ENCODE results near the gene SLC6A1. TPM values are rescaled to one million over a fixed set of nuclear protein-coding genes. Genes with fewer than 3 reads are reported as not detected.
A peak's percentile ranks its signal among the peaks of the same experiment; 100 is the strongest.

The SLC6A1 gene
- total and polyA plus RNA-seq, 4 donors: 16.0 to 71.9 (median 33.8) TPM

- no peak overlapping the region for H3K4me3 ChIP-seq (ENCODE audit: low read depth in 1 of 3, low read length in 3 of 3)
- peak overlapping the region in 1 of 2 donors; percentile 34 for H3K27ac ChIP-seq (ENCODE audit: low read depth in 1 of 2, low read length in 2 of 2)
- H3K9ac ChIP-seq (ENCODE audit: low read depth in 1 of 2, low read length in 2 of 2): no peak overlapping the region
- DNase-seq (ENCODE audit: low spot score): no peak
- 60% methylated on average over 4 of the region's 4 CpGs for WGBS
- TF ChIP-seq REST (IDR thresholded peaks at IDR 0.05) (peak; percentile 47), ATF3 (IDR thresholded peaks at IDR 0.05) (no peak), RAD21 (IDR thresholded peaks at IDR 0.05) (peak; percentile 5 to 16), JUND (IDR thresholded peaks at IDR 0.05) (peak in 1 of 2 donors; percentile 58), YY1 (IDR thresholded peaks at IDR 0.05) (peak; percentile 50), ZBTB33 (IDR thresholded peaks at IDR 0.05) (no peak), MAX (IDR thresholded peaks at IDR 0.05) (peak; percentile 51), FOXA2 (IDR thresholded peaks at IDR 0.05) (no peak), GABPA (IDR thresholded peaks at IDR 0.05 in 1 of 2, conservative IDR thresholded peaks at IDR 0.05 in 1 of 2) (no peak), EGR1 (IDR thresholded peaks at IDR 0.05; ENCODE audit: low read depth in 2 of 2) (no peak), SP1 (IDR thresholded peaks at IDR 0.05) (peak; percentile 51), RXRA (IDR thresholded peaks at IDR 0.05) (peak; percentile 87 to 91), TAF1 (conservative IDR thresholded peaks at IDR 0.05) (no peak), HNF4G (IDR thresholded peaks at IDR 0.05) (peak; percentile 71), HNF4A (conservative IDR thresholded peaks at IDR 0.05) (peak; percentile 93 to 95)
- peaks cover 6 to 45% (median 39%) of the 10 kb centered on the region in 4 donors for H3K4me1 ChIP-seq (ENCODE audit: control insufficient read depth in 4 of 4, insufficient read depth in 4 of 4, low read length in 3 of 4)
- no peaks in the 10 kb centered on the region for H3K9me3 ChIP-seq (ENCODE audit: control insufficient read depth in 4 of 4, low read length in 3 of 4)
- H3K27me3 ChIP-seq (ENCODE audit: control insufficient read depth in 4 of 4, insufficient read depth in 4 of 4, low read length in 3 of 4): no peaks in the 10 kb centered on the region
- H3K36me3 ChIP-seq (ENCODE audit: control insufficient read depth in 4 of 4, insufficient read depth in 3 of 4, low read depth in 1 of 4, low read length in 3 of 4): peaks cover 12 to 33% (median 26%) of the 10 kb centered on the region in 4 donors
Measured at GRCh38 chr3:11024181-11024580, 31.6 kb downstream of the SLC6A1 start.

- DNase-seq (ENCODE audit: low spot score): no peak
- WGBS: 61% methylated on average over 3 of the region's 3 CpGs
- Histone ChIP-seq H3K27me3 (ENCODE audit: control insufficient read depth in 4 of 4, insufficient read depth in 4 of 4, low read length in 3 of 4) (no peaks in the 10 kb centered on the region), H3K36me3 (ENCODE audit: control insufficient read depth in 4 of 4, insufficient read depth in 3 of 4, low read depth in 1 of 4, low read length in 3 of 4) (peaks cover 12 to 59% (median 47%) of the 10 kb centered on the region in 4 donors), H3K27ac (ENCODE audit: low read depth in 1 of 2, low read length in 2 of 2) (no peak overlapping the region), H3K9ac (ENCODE audit: low read depth in 1 of 2, low read length in 2 of 2) (no peak overlapping the region), H3K4me1 (ENCODE audit: control insufficient read depth in 4 of 4, insufficient read depth in 4 of 4, low read length in 3 of 4) (no peaks in the 10 kb centered on the region), H3K4me3 (ENCODE audit: low read depth in 1 of 3, low read length in 3 of 3) (no peak overlapping the region), H3K9me3 (ENCODE audit: control insufficient read depth in 4 of 4, low read length in 3 of 4) (no peaks in the 10 kb centered on the region)
- TF ChIP-seq MAX (IDR thresholded peaks at IDR 0.05) (no peak), CTCF (IDR thresholded peaks at IDR 0.05; ENCODE audit: low read depth, low read length, missing input control) (no peak), TAF1 (conservative IDR thresholded peaks at IDR 0.05) (no peak), RAD21 (IDR thresholded peaks at IDR 0.05) (no peak), JUND (IDR thresholded peaks at IDR 0.05) (no peak), SP1 (IDR thresholded peaks at IDR 0.05) (no peak), ATF3 (IDR thresholded peaks at IDR 0.05) (no peak), YY1 (IDR thresholded peaks at IDR 0.05) (no peak), FOXA2 (IDR thresholded peaks at IDR 0.05) (no peak), HNF4A (conservative IDR thresholded peaks at IDR 0.05) (no peak), ZBTB33 (IDR thresholded peaks at IDR 0.05) (no peak), NR2F2 (IDR thresholded peaks at IDR 0.05) (no peak)
Measured at GRCh38 chr3:11029948-11030347, 37.4 kb downstream of the SLC6A1 start.

Measured in liver (tissue), 9 donors.